SK-N-SH treated with all-trans-retinoic acid at 6 μM for 48 hours (cell line): ENCODE measurements around the gene FAF1.

Source experiments
- ATAC-seq: fragments of 200-7000 bp; cut with Tn5 transposase; 3 replicates; pipeline ENCODE4 v1.9.1; 2020; ENCODE audit warnings: mild to moderate bottlenecking, moderate library complexity
- ARNTL ChIP-seq: fragments of 450-650 bp; formaldehyde crosslinking; IDR thresholded peaks from 2 replicates; pipeline ENCODE4 v1.5.0; 2020; ENCODE audit warnings: low read depth, mild to moderate bottlenecking, moderate library complexity, borderline replicate concordance
- CSDC2 ChIP-seq: fragments of 250-450 bp; sonication (Bioruptor Pico); IDR thresholded peaks from 2 replicates; pipeline ENCODE4 v1.5.0; 2020; ENCODE audit warnings: mild to moderate bottlenecking, moderate library complexity
- ESRRG ChIP-seq: fragments of 250-450 bp; sonication (Bioruptor Pico); IDR thresholded peaks from 2 replicates; pipeline ENCODE4 v1.6.1; 2021; ENCODE audit warnings: mild to moderate bottlenecking
- GLIS3 ChIP-seq: fragments of 250-450 bp; sonication (Bioruptor Pico); IDR thresholded peaks from 2 replicates; pipeline ENCODE4 v1.5.0; 2020; ENCODE audit warnings: mild to moderate bottlenecking, moderate library complexity
- ISL1 ChIP-seq: fragments of 250-450 bp; sonication (Bioruptor Pico); IDR thresholded peaks from 2 replicates; pipeline ENCODE4 v2.1.2; 2022; ENCODE audit warnings: mild to moderate bottlenecking, moderate library complexity
- OSR1 ChIP-seq: fragments of 250-450 bp; sonication (Bioruptor Pico); IDR thresholded peaks from 2 replicates; pipeline ENCODE4 v1.8.0; 2022; ENCODE audit warnings: moderate library complexity, mild to moderate bottlenecking, inconsistent platforms
- PPARA ChIP-seq: fragments of 250-450 bp; sonication (Bioruptor Pico); IDR thresholded peaks from 2 replicates; pipeline ENCODE4 v1.5.0; 2020; ENCODE audit warnings: mild to moderate bottlenecking, borderline replicate concordance
- RARB ChIP-seq: fragments of 250-450 bp; sonication (Bioruptor Pico); IDR thresholded peaks from 2 replicates; pipeline ENCODE4 v1.8.0; 2021; ENCODE audit warnings: mild to moderate bottlenecking, moderate library complexity
- TCF4 ChIP-seq: fragments of 250-450 bp; sonication (Bioruptor Pico); IDR thresholded peaks from 2 replicates; pipeline ENCODE4 v1.8.0; 2021; ENCODE audit warnings: mild to moderate bottlenecking, moderate library complexity, borderline replicate concordance
- TOX ChIP-seq: fragments of 250-450 bp; sonication (Bioruptor Pico); IDR thresholded peaks from 2 replicates; pipeline ENCODE4 v1.8.0; 2021; ENCODE audit warnings: mild to moderate bottlenecking, moderate library complexity, borderline replicate concordance
- TSHZ2 ChIP-seq: fragments of 250-450 bp; sonication (Bioruptor Pico); IDR thresholded peaks from 2 replicates; pipeline ENCODE4 v1.5.0; 2020; ENCODE audit warnings: mild to moderate bottlenecking, moderate library complexity
- ZC3H10 ChIP-seq: fragments of 250-450 bp; sonication (Bioruptor Pico); IDR thresholded peaks from 2 replicates; pipeline ENCODE4 v1.5.1; 2021; ENCODE audit warnings: mild to moderate bottlenecking, moderate library complexity
- ZFP3 ChIP-seq: fragments of 250-450 bp; sonication (Bioruptor Pico); IDR thresholded peaks from 2 replicates; pipeline ENCODE4 v1.5.0; 2020; ENCODE audit warnings: mild to moderate bottlenecking, moderate library complexity
- ZFP30 ChIP-seq: fragments of 450-650 bp; formaldehyde crosslinking; IDR thresholded peaks from 2 replicates; pipeline ENCODE4 v1.5.0; 2022; ENCODE audit warnings: mild to moderate bottlenecking, moderate library complexity
- ZNF565 ChIP-seq: fragments of 450-650 bp; formaldehyde crosslinking; conservative IDR thresholded peaks from 2 replicates; pipeline ENCODE4 v1.5.0; 2020; ENCODE audit warnings: low read depth, mild to moderate bottlenecking, moderate library complexity
- ZNF70 ChIP-seq: fragments of 450-650 bp; formaldehyde crosslinking; IDR thresholded peaks from 2 replicates; pipeline ENCODE4 v1.5.0; 2020; ENCODE audit warnings: mild to moderate bottlenecking, moderate library complexity
- ZNF8 ChIP-seq: fragments of 450-650 bp; formaldehyde crosslinking; IDR thresholded peaks from 2 replicates; pipeline ENCODE4 v1.5.0; 2020; ENCODE audit warnings: mild to moderate bottlenecking, moderate library complexity
- TF ChIP-seq, protein P1 (sequence below): fragments of 250-450 bp; sonication (Bioruptor Pico); IDR thresholded peaks from 2 replicates; pipeline ENCODE4 v1.5.1; 2020; ENCODE audit warnings: low read depth, mild to moderate bottlenecking, moderate library complexity
- TF ChIP-seq, protein P2 (sequence below): fragments of 250-450 bp; sonication (Bioruptor Pico); IDR thresholded peaks from 2 replicates; pipeline ENCODE4 v1.8.0; 2020; ENCODE audit warnings: mild to moderate bottlenecking, moderate library complexity, borderline replicate concordance
- TF ChIP-seq, protein P3 (sequence below): fragments of 250-450 bp; sonication (Bioruptor Pico); IDR thresholded peaks from 2 replicates; pipeline ENCODE4 v1.8.0; 2021; ENCODE audit warnings: low read depth, mild to moderate bottlenecking, moderate library complexity, borderline replicate concordance
- TF ChIP-seq, protein P4 (sequence below): fragments of 250-450 bp; sonication (Bioruptor Pico); IDR thresholded peaks from 2 replicates; pipeline ENCODE4 v1.5.1; 2021; ENCODE audit warnings: mild to moderate bottlenecking, moderate library complexity

The FAF1 gene

DNA sequence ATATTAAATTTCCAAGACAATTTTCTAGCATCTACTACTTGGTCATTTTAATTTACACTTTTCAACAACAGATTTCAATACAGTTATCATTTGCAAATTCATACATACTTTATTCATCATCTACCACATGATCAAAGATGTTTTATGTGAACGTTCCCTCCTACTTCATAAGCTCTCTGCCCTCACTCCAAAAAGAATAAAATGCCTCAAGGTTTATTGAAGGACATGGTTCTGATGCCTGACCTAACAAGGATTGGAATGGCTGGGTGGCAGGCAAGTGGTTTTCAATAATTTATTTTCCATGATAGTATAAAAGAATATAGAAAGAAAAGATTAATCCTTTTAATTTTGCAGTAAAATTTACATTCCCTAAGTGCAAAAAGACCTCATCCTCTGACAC is 15.4 kb upstream of the FAF1 start (continued):
- TF ChIP-seq CSDC2 (CRISPR knock-in tag) (no peak), RARB (CRISPR knock-in tag) (no peak), ESRRG (CRISPR knock-in tag) (no peak), ZFP30 (CRISPR knock-in tag) (no peak), TCF4 (CRISPR knock-in tag) (no peak), TOX (CRISPR knock-in tag) (no peak)
- TF ChIP-seq, protein P1, sequence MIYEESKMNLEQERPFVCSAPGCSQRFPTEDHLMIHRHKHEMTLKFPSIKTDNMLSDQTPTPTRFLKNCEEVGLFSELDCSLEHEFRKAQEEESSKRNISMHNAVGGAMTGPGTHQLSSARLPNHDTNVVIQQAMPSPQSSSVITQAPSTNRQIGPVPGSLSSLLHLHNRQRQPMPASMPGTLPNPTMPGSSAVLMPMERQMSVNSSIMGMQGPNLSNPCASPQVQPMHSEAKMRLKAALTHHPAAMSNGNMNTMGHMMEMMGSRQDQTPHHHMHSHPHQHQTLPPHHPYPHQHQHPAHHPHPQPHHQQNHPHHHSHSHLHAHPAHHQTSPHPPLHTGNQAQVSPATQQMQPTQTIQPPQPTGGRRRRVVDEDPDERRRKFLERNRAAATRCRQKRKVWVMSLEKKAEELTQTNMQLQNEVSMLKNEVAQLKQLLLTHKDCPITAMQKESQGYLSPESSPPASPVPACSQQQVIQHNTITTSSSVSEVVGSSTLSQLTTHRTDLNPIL (CRISPR knock-in tag) = no peak

- TF ChIP-seq OSR1 (no peak), ISL1 (CRISPR knock-in tag) (no peak), ESRRG (CRISPR knock-in tag) (no peak), ZNF8 (CRISPR knock-in tag) (no peak), ZNF565 (no peak), ZNF70 (CRISPR knock-in tag) (no peak), ZFP30 (CRISPR knock-in tag) (no peak), GLIS3 (no peak), RARB (CRISPR knock-in tag) (no peak), TSHZ2 (CRISPR knock-in tag) (no peak), ZC3H10 (CRISPR knock-in tag) (no peak), TOX (CRISPR knock-in tag) (no peak), PPARA (no peak), TCF4 (CRISPR knock-in tag) (no peak), ZFP3 (CRISPR knock-in tag) (no peak), ARNTL (CRISPR knock-in tag) (no peak)
- TF ChIP-seq, protein P2, sequence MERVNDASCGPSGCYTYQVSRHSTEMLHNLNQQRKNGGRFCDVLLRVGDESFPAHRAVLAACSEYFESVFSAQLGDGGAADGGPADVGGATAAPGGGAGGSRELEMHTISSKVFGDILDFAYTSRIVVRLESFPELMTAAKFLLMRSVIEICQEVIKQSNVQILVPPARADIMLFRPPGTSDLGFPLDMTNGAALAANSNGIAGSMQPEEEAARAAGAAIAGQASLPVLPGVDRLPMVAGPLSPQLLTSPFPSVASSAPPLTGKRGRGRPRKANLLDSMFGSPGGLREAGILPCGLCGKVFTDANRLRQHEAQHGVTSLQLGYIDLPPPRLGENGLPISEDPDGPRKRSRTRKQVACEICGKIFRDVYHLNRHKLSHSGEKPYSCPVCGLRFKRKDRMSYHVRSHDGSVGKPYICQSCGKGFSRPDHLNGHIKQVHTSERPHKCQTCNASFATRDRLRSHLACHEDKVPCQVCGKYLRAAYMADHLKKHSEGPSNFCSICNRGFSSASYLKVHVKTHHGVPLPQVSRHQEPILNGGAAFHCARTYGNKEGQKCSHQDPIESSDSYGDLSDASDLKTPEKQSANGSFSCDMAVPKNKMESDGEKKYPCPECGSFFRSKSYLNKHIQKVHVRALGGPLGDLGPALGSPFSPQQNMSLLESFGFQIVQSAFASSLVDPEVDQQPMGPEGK = no peak
- TF ChIP-seq, protein P1 (CRISPR knock-in tag) = no peak
- TF ChIP-seq, protein P3, sequence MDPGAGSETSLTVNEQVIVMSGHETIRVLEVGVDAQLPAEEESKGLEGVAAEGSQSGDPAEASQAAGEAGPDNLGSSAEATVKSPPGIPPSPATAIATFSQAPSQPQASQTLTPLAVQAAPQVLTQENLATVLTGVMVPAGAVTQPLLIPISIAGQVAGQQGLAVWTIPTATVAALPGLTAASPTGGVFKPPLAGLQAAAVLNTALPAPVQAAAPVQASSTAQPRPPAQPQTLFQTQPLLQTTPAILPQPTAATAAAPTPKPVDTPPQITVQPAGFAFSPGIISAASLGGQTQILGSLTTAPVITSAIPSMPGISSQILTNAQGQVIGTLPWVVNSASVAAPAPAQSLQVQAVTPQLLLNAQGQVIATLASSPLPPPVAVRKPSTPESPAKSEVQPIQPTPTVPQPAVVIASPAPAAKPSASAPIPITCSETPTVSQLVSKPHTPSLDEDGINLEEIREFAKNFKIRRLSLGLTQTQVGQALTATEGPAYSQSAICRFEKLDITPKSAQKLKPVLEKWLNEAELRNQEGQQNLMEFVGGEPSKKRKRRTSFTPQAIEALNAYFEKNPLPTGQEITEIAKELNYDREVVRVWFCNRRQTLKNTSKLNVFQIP (CRISPR knock-in tag) = no peak
- TF ChIP-seq, protein P4, sequence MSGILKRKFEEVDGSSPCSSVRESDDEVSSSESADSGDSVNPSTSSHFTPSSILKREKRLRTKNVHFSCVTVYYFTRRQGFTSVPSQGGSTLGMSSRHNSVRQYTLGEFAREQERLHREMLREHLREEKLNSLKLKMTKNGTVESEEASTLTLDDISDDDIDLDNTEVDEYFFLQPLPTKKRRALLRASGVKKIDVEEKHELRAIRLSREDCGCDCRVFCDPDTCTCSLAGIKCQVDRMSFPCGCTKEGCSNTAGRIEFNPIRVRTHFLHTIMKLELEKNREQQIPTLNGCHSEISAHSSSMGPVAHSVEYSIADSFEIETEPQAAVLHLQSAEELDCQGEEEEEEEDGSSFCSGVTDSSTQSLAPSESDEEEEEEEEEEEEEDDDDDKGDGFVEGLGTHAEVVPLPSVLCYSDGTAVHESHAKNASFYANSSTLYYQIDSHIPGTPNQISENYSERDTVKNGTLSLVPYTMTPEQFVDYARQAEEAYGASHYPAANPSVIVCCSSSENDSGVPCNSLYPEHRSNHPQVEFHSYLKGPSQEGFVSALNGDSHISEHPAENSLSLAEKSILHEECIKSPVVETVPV (CRISPR knock-in tag) = no peak
- no peak for ATAC-seq
Measured at GRCh38 chr1:50974618-50974935, 14.5 kb upstream of the FAF1 start.
